Measurements from ENCODE around the gene IL13.
"Not testable (repeated sequence)": the region's sequence is repeated elsewhere in the genome, so short reads cannot be mapped to it uniquely, and the experiment has no call there.

Gene IL13

DNA sequence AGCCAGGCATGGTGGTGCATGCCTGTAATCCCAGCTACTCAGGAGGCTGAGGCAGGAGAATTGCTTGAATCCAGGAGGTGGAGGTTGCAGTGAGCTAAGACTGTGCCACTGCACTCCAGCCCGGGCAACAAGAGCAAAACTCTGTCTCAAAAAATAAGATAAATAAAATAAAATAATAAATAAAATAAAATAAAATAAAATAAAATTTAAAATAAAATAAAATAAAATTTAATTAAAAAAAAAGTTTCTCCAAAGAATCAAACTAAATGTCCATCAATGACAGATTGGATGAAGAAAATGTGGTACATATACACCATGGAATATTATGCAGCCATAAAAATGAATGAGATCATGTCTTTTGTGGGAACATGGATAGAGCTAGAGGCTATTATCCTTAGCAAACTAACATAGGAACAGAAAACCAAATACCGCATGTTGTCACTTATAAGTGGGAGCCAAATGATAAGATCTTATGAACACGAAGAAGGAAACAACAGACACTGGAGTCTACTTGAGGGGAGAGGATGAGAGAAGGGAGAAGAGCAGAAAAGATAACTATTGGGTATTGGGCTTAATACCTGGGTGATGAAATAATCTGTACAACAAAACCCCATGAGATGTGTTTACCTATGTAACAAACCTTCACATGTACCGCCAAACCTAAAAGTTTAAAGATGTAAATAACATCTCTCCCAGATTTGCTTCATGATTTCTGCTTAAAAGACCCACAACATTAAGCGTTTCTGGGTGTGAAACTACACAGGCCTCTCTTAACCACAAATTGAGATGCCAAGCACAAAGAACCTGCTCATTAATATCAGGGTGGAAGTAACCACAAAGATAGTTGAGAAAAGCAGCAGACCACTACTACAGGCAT is 34.0 kb downstream of the IL13 start:
- DNase-seq = not testable (repeated sequence)

- DNase-seq = no peak
These were observed 34.6 kb downstream of the IL13 start for GRCh38 chr5:132692632-132692967.

- no peak for DNase-seq
These were observed 38.0 kb downstream of the IL13 start for GRCh38 chr5:132695956-132696355.

DNA sequence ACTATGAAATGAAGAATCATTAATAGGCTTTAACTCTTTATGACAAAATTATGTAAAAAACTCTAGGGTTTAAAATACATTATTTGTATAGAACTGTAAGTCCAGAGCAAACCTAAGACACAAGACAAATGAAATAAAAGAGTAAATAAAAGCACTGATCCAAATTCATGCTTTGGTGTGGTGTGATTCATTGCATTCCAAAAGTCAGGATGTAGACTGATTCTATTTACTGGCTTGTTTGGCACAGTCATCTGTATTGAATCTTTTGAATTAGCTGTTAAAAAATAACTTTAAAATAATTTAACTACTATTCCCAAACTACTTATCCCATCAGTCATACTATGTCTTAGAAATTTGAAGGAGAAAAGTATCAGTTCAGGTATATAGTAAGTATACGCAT is 46.9 kb downstream of the IL13 start:
- DNase-seq = no peak

- DNase-seq = no peak
These were observed 50.7 kb downstream of the IL13 start for GRCh38 chr5:132708645-132709044.

Data from stimulated activated CD4-positive, alpha-beta T cell treated with anti-CD3 and anti-CD28 coated beads, Interleukin-4, amount 100 ng/mL, for 4 hours (primary cell).